Stimulated activated CD4-positive, alpha-beta T cell treated with anti-CD3 and anti-CD28 coated beads, Interleukin-2, amount 100 ng/mL, for 24 hours (primary cell): ENCODE results near the gene PALB2.

ENCODE experiments used
- DNase-seq, 2 donors: peaks; one replicate each; pipeline ENCODE4 v3.0.0-alpha.2; 2020

The PALB2 gene

GRCh38 chr16:23580391-23580790 is 60.7 kb downstream of the PALB2 start:
- no peak for DNase-seq

GRCh38 chr16:23579371-23579770 is 61.7 kb downstream of the PALB2 start:
- DNase-seq = no peak

- DNase-seq = no peak
Observed at GRCh38 chr16:23578101-23578830, 62.8 kb downstream of the PALB2 start.

GRCh38 chr16:23577493-23577892 is 63.6 kb downstream of the PALB2 start:
- DNase-seq = no peak

GRCh38 chr16:23575834-23576233 is 65.3 kb downstream of the PALB2 start:
- DNase-seq = no peak

GRCh38 chr16:23573817-23574216 is 67.3 kb downstream of the PALB2 start:
- no peak for DNase-seq

GRCh38 chr16:23572394-23572793 is 68.7 kb downstream of the PALB2 start:
- no peak for DNase-seq

GRCh38 chr16:23571895-23572294 is 69.2 kb downstream of the PALB2 start:
- DNase-seq = no peak

GRCh38 chr16:23570992-23571632 is 70.0 kb downstream of the PALB2 start:
- no peak for DNase-seq

GRCh38 chr16:23567602-23568001 is 73.5 kb downstream of the PALB2 start:
- DNase-seq = no peak

GRCh38 chr16:23566724-23567123 is 74.4 kb downstream of the PALB2 start:
- DNase-seq = no peak

GRCh38 chr16:23564575-23565363 is 76.3 kb downstream of the PALB2 start:
- DNase-seq = no peak

GRCh38 chr16:23563186-23563585 is 77.9 kb downstream of the PALB2 start:
- DNase-seq = no peak

GRCh38 chr16:23562505-23562904 is 78.6 kb downstream of the PALB2 start:
- DNase-seq = no peak

- no peak for DNase-seq
Observed at GRCh38 chr16:23561586-23561985, 79.5 kb downstream of the PALB2 start.

GRCh38 chr16:23557779-23558702 is 83.1 kb downstream of the PALB2 start:
- peak; percentile 19 to 35 for DNase-seq

GRCh38 chr16:23556881-23557778 is 84.0 kb downstream of the PALB2 start, which contains the start of the genes EARS2 and UBFD1:
EARS2 (minus strand) TSS chr16:23557350; CDS start chr16:23557343, 7 bp downstream.
UBFD1 (plus strand) TSS chr16:23557727; CDS start chr16:23557743, 16 bp downstream.
- DNase-seq = peak; percentile 98 to 99

GRCh38 chr16:23554536-23554935 is 86.6 kb downstream of the PALB2 start:
- DNase-seq = no peak
